Panc1 (cell line): ENCODE results near the gene DNAJB13. TPM values are rescaled to one million over a fixed set of nuclear protein-coding genes. Genes with fewer than 3 reads are reported as not detected.

Experiments
- ATAC-seq: fragments of 200-7000 bp; cut with Tn5 transposase; 2 replicates; pipeline ENCODE4 v1.9.1; 2020; ENCODE audit warnings: mild to moderate bottlenecking, moderate library complexity
- BruUV-seq: library from RNA; stranded (reverse); fragments of 400-500 nt; replicated peaks from 2 replicates; lab custom pipeline; 2021; lab: Mats Ljungman, UMichigan
- CTCF ChIA-PET: fragments of 300-600 bp; sonication (Branson Sonifier 250); formaldehyde crosslinking; loops from one replicate; lab custom pipeline; 2022; ENCODE audit warnings: antibody characterized with exemption; lab: Charles Lee
- POLR2A ChIA-PET: fragments of 300-600 bp; sonication (Branson Sonifier 250); formaldehyde crosslinking; loops from one replicate; lab custom pipeline; 2022; ENCODE audit warnings: antibody characterized with exemption; lab: Charles Lee
- DNase-seq: peaks from one replicate; pipeline ENCODE4 v3.0.0-alpha.2; 2010; ENCODE audit warnings: low read depth, low spot score
- H3K27ac ChIP-seq: 2 replicates; pipeline ENCODE4 v1.5.1; 2011; ENCODE audit warnings: mild to moderate bottlenecking, low read length, inconsistent platforms
- H3K27me3 ChIP-seq: fragments of 200-500 bp; sonication (Bioruptor generic); 2 replicates; pipeline ENCODE4 v1.6.0; 2014; ENCODE audit warnings: low read length, inconsistent platforms; ENCODE audit not compliant: control insufficient read depth, insufficient read depth
- H3K36me3 ChIP-seq: fragments of 200-500 bp; sonication (Bioruptor generic); 2 replicates; pipeline ENCODE4 v1.5.1; 2014; ENCODE audit warnings: inconsistent platforms, mild to moderate bottlenecking, low read length, moderate library complexity; ENCODE audit not compliant: control insufficient read depth, insufficient read depth
- H3K4me1 ChIP-seq: 2 replicates; pipeline ENCODE4 v1.5.1; 2011; ENCODE audit warnings: inconsistent platforms, mild to moderate bottlenecking, low read length, moderate library complexity; ENCODE audit not compliant: control insufficient read depth, insufficient read depth
- H3K4me3 ChIP-seq, 2 experiments: 2 replicates each; pipeline ENCODE4 v1.5.1; 2011 to 2012; ENCODE audit warnings: low read depth in 2 of 2, low read length in 2 of 2, mild to moderate bottlenecking in 2 of 2, inconsistent platforms in 1 of 2, moderate library complexity in 1 of 2
- H3K9me3 ChIP-seq: fragments of 200-500 bp; sonication (Bioruptor generic); 2 replicates; pipeline ENCODE4 v1.5.1; 2014; ENCODE audit warnings: low read depth, mild to moderate bottlenecking, inconsistent platforms, low read length, moderate library complexity; ENCODE audit not compliant: control insufficient read depth, insufficient read depth
- CTCF ChIP-seq: fragments of 450-650 bp; IDR thresholded peaks from 2 replicates; pipeline ENCODE4 v1.5.1; 2017; ENCODE audit warnings: mild to moderate bottlenecking
- POLR2AphosphoS5 ChIP-seq: IDR thresholded peaks from 2 replicates; pipeline ENCODE4 v1.6.1; 2012; ENCODE audit warnings: mild to moderate bottlenecking, low read depth, low read length, moderate library complexity
- REST ChIP-seq, 2 experiments: IDR thresholded peaks; 2 replicates each; pipeline ENCODE4 v1.6.1; 2011 to 2012; ENCODE audit warnings: low read depth in 2 of 2, control low read depth in 1 of 2, low read length in 1 of 2, mild to moderate bottlenecking in 1 of 2, moderate library complexity in 1 of 2; ENCODE audit not compliant: insufficient read depth in 1 of 2
- SIN3A ChIP-seq: IDR thresholded peaks from 2 replicates; pipeline ENCODE4 v1.6.1; 2012; ENCODE audit warnings: low read depth, mild to moderate bottlenecking, low read length, moderate library complexity, borderline replicate concordance; ENCODE audit not compliant: insufficient read depth
- TCF7L2 ChIP-seq: IDR thresholded peaks from 2 replicates; pipeline ENCODE4 v1.6.1; 2011; ENCODE audit warnings: mild to moderate bottlenecking, low read depth, low read length, inconsistent platforms
- in situ Hi-C: cut with HindIII; loops from 2 replicates; pipeline ENCODE4 v1.10.0; 2016; ENCODE audit warnings: low sequenced_read_pairs, low pct_unique_long_range_greater_than_20kb
- intact Hi-C: fragments of 100-400 bp; cut with micrococcal nuclease; formaldehyde crosslinking; loops from one replicate; pipeline ENCODE4 v1.10.0; 2022; ENCODE audit not compliant: unreplicated experiment
- total RNA-seq: library from RNA; stranded (reverse); gene quantifications from one replicate; pipeline ENCODE4 v1.2.1, GENCODE V29; 2021; ENCODE audit not compliant: unreplicated experiment

DNAJB13 gene
- total RNA-seq, 1 experiment from 2014 or later = not detected

- H3K27me3 ChIP-seq = no peaks in the 10 kb centered on the region
- no TSS peak for BruUV-seq
- CTCF ChIA-PET = no interaction called here
- ATAC-seq (no peak), DNase-seq (no peak)
- TF ChIP-seq POLR2AphosphoS5 = no peak
- no peak for TF ChIP-seq REST (IDR thresholded peaks at IDR 0.05; ENCODE audit: insufficient read depth in 1 of 2, low read depth in 2 of 2, low read length in 1 of 2)
- POLR2A ChIA-PET = interaction anchor here (0.6 to 0.7 kb wide), 2 partner anchors 29 to 69 kb away, joined by 3 to 8 read pairs; partner anchors contain the start of gene UCP2
- no peak overlapping the region for H3K4me3 ChIP-seq
- no peak overlapping the region for H3K27ac ChIP-seq
- intact Hi-C loops (no loop called here), in situ Hi-C loops (no loop called here)
- no peaks in the 10 kb centered on the region for H3K36me3 ChIP-seq
- no peaks in the 10 kb centered on the region for H3K4me1 ChIP-seq
- no peaks in the 10 kb centered on the region for H3K9me3 ChIP-seq
Observed at GRCh38 chr11:74011360-74012073, 60.7 kb downstream of the DNAJB13 start.

GRCh38 chr11:74012074-74012809 is 61.4 kb downstream of the DNAJB13 start:
- Histone ChIP-seq H3K9me3 (no peaks in the 10 kb centered on the region), H3K27ac (no peak overlapping the region), H3K27me3 (no peaks in the 10 kb centered on the region), H3K4me3 (no peak overlapping the region), H3K36me3 (no peaks in the 10 kb centered on the region), H3K4me1 (no peaks in the 10 kb centered on the region)
- TF ChIP-seq REST (IDR thresholded peaks at IDR 0.05; ENCODE audit: insufficient read depth in 1 of 2, low read depth in 2 of 2, low read length in 1 of 2) (no peak), TCF7L2 (no peak), POLR2AphosphoS5 (no peak), CTCF (no peak), SIN3A (no peak)
- intact Hi-C loops (no loop called here), in situ Hi-C loops (no loop called here)
- no TSS peak for BruUV-seq
- ATAC-seq = no peak
- CTCF ChIA-PET = no interaction called here
- POLR2A ChIA-PET = interaction anchor here (0.6 to 0.7 kb wide), 2 partner anchors 30 to 68 kb away, joined by 3 to 8 read pairs; partner anchors contain the start of gene UCP2
- no peak for DNase-seq
